ENCODE results near the gene WDHD1.

DNA sequence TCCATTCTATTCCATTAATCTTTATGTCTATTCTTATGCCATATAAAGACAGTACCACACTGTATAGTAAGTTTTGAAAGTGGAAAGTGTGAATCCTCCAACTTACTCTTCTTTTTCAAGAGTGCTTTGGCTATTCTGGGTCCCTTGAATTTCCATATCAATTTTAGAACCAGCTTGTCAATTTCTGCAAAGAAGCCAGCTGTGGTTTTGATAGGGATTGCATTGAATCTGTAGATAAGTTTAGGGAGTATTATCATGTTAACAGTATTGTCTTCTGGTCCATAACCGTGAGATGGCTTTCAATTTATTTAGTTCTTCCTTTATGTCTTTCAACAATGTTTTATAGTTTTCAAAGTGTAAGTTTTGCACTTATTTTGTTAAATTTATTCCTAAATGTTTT lies 90.1 kb downstream of the WDHD1 start:
- no peak for TF ChIP-seq POLR2A (IDR thresholded peaks at IDR 0.05)
- TF ChIP-seq POLR2AphosphoS5 (IDR thresholded peaks at IDR 0.05), result no peak
- TF ChIP-seq CTCF (IDR thresholded peaks at IDR 0.05), result no peak
